ENCODE data around the gene PRKG1.
A peak's percentile ranks its signal among the peaks of the same experiment; 100 is the strongest.
"Not testable (repeated sequence)": the region's sequence is repeated elsewhere in the genome, so short reads cannot be mapped to it uniquely, and the experiment has no call there.

PRKG1 gene

DNA sequence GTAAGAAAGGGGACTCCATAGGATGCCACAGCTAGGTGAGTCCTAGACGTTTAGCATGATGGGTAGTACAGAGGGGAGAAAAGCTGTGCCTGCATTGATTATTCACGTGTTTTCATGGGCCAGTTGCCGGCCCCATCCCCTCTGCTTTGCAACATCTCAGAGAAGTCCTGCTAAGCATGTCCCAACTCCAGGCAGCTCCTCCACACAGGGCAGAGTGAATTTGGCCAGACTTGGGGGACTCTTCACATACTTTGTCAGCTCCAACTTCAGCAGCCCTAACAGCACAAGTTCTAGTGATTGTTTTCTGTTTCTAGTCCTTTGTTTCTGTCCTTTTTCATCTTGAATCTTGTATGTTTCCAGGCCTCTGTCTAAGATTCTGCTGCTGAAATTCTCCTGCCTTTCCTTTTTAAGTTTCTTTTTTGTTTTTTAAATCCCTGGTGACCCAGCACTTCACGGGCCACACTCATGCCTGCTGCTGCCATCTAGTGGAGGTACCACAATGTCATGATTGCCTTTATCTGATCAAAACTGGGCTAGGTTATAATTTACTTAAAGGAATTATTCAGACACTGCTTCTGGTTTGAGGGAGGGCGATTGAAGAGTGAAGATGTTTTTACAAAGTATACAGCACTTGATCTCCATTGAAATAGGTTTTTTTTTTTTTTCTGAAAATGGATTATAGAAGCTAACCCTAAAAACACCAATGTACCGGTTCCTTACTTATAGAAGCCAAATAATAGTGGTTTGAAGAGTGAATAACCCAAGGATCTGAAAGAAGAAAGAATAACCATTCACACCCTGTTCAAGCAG lies 348.2 kb downstream of the PRKG1 start:
- peak in 19 of 51 donors; percentile 1 to 43 (median 19) for DNase-seq

DNA sequence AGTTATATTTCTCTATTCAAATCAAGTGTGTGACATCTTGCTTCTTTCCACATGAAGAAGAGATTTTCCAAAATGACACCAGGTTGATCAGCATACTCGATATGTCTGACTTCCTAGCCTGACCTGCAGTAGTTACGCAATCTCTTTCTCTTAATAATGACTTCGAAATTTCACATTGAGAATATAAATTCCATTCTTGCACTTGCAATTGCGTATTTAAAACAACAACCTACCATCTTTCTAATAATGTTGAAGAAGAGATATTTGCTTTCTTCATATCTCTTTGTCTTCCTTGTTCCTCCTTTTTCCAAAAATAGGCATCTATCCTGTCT lies 348.8 kb downstream of the PRKG1 start:
- no peak for DNase-seq

DNA sequence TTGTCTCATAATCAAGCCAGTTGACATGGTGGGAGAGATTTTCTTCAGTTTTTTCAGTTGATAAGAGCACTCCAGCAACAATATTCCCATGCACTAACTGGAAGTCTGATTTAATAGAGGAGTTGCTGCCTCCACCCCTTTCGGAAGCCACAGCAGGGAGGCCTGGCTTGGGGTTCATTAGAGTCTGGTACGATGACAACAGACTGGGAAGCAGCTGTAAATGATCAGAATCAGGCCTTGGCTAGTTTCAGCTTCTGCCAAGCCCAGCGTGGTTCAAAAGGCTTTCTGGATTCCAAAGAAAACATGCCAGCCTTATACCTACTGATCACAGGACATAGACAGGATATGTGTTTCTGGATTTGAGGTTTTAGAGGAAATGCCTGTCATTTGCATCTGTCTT lies 351.1 kb downstream of the PRKG1 start:
- no peak for DNase-seq

DNA sequence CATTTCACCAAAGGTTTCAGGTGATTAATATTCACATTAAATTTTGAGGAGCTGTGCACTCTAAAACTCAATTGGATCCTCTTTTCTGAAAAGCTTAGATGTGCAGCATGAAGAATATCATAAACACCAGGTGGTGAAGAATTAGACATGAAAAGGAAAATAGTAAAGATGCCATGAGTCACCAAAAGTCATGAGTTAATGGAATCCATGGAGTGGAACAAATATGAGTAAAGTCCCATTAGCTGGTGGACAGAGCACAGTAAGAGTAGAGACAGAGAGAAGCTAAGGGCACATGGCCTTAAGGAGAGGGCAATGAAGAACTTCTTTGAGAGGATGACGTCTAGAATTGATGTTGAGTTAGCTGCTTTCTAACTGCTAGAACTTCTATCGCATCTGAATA lies 353.5 kb downstream of the PRKG1 start:
- no peak for DNase-seq

DNA sequence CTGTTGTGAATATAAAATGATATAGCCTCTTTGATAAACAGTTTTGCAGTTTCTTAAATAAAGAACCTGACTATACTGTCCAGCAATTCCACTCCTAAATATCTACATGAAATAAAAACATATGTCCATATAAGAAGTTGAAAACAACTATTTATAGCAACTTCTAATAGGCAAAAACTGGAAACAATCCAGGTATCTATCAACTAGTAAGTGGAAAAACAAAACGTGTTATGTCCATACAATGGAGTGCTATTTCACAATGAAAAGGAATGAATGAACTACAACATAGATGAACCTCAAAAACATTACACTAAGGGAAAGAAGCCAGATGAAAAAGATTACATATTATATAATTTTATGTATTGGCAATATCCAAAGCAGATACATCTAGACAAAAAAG lies 356.2 kb downstream of the PRKG1 start:
- no peak for DNase-seq

DNA sequence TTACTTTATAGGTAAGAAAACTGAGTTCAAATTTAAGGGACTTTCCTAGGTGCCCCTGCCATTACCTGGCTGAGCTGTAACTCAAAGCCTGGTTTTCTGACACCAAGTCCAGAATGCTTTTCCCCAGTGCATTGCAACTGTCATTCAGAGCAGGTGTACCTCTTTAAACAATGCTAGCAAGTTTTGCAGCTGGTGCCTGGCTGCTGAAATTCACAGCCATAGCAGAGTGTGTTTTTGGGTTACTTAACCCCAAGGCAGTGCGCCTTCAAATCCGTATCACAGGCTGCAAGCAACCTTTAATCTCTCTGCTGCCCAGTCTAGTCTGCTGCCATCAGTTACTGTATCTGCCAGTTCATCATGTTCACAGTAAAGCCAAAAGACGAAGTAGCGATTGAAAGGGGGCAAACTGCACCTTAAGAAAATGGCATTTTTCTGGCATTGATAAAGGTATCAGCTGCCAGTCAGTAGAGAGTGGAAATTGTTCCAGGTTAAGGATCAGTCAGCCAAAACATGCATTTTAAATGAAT lies 359.7 kb downstream of the PRKG1 start:
- DNase-seq: no peak

DNA sequence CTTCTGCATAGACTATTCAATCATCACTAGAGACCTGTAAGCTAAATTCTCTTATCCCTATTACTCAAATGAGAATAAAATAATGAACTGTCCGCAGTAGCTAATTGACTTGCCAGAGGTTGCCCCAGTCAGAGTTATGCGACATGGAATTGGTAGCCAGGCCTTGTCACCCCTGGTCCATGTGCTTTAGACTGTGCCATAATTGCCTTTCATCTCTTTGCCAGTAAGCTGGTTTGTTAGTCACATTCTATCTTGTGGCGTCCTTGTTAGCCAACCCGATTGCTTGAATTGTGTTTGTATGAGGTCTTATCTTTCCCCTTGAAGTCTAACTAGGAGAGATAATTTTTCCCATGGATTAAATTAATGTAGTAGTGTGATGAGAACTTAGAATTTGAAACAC lies 362.5 kb downstream of the PRKG1 start:
- DNase-seq: no peak

DNA sequence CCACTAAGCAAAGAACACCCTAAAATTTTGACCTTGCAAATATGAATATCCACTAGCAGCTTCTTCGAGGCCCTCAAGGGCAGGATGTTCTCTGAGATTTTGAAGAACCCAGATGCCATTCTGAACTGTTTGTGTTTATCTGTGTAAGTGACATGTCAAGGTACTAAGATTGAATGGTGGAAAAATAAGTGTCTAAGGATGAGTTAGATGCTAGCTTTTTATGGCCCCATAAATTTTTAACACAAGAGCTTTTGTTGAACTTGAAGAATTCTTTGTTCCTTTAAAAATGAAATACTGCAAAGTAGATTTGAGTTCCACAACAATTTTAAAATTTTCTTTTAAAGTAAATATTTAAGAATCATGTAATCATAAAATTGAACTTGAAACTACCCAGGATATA lies 365.4 kb downstream of the PRKG1 start:
- no peak for DNase-seq

DNA sequence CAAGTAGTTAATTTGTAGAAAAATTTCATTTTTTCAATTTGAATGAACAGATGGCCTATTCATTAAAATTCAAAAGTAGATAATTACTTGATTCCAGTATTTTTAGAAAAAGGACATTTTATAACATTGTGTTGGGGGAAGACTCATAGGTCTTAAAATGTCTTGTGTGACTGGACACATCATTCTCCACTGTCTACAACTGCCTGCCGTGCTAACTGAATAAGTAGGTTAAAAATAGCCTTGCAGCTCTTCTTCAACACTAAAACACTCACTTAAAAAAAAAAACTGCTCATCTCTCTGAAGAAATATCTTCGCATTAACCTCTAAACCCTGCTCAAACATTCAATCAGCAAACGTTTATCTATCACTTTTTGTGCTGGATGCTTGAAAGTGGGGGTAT lies 371.3 kb downstream of the PRKG1 start:
- no peak for DNase-seq

DNA sequence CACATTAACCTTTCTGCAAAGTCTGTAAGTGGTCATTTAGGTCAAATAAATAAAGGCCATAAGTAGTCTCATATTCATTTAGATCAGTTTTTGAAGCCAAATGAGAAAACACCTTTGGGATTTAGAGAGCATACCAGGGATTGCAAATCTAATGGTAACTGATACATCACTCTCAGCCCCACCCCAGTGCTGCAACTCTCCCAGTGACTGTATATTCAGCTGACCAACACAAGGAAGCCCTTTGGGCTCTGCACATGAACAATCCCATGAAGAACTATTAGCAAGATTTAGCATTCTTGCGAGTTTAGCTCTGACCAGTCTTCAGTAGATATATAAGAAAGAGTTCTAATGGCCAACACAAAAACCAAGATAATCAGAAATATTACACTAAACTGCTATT lies 372.8 kb downstream of the PRKG1 start:
- DNase-seq: no peak

DNA sequence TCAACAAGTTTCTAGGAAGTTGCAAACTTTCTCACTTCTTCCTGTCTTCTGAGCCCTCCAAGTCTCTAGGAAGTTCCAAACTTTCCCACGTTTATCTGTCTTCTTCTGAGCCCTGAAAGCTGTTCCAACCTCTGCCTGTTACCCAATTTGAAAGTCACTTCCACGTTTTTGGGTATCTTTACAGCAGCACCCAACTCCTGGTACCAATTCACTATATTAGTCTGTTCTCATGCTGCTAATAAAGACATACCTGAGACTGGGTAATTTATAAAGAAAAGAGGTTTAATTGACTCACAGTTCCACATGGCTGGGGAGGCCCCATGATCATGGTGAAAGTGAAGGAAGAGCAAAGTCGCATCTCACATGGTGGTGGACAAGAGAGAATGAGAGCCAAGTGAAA lies 381.5 kb downstream of the PRKG1 start:
- not testable (repeated sequence) for DNase-seq

DNA sequence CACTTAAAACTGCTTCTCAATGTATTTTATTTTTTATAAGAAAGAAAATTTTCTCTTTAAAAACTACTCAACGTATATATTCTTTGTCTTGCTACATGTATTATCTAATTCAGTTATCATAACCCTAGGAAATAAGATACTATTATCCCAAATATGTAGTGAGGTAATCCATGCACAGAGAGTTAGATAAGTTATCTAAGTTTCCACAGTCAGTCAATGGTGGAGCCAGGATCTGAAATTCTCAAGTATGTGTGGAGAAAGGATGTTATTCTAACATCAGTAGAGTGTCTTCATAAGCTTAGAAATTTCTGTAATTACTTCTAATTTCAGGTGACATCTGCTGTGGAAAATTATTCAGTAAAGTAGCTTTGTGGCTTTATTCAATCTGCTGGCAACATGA lies 385.2 kb downstream of the PRKG1 start:
- no peak for DNase-seq

DNA sequence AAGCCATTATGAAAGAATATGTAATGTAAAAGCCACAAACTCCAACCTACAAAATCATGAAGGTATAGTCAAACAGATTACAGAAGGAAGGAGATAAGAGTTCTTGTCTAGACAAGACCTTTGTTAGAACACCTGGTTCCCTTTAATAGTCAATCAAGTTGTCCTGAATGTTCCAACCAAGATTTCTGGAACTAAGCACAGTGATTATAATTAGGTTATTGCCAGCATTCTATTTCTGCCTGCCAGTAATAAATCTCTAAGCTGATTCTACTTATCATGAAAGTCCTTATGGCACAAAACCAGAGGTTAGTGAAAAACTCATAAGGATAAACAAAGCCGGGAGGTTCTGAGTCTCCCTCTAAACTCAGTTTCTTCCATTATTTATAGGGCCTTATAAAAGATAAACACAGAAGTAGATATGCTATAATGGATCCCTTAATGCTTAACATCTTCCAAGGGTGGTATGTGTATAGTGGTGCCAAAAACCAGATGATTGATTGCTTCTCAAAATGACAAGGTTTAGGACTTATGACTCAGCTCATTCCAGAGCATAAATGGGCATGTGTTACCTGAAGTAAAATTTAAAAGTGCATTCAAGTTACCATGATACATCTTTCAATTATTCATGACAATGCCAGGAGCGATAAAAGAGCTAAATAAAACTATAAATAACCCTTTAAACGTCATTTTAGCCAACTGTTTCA lies 387.9 kb downstream of the PRKG1 start:
- DNase-seq: no peak

DNA sequence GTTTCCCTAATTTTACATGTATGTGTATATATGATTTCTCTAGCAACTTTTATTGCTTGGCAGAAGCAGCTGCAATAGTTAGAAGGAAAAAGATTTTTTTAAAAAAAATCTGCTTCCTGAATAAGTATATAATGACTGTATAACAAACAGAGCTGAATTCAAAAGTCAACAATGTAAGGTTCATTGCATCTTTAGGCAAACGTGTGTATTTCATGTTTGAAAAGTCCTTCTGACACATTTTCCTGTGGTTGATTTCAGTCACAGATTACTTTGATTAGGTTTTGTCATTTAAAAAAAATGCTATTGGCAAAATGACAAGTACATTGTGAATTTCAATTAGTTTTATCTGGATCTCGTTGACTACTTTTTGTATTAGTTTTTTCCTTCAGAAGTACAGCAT lies 394.1 kb downstream of the PRKG1 start:
- no peak for DNase-seq

DNA sequence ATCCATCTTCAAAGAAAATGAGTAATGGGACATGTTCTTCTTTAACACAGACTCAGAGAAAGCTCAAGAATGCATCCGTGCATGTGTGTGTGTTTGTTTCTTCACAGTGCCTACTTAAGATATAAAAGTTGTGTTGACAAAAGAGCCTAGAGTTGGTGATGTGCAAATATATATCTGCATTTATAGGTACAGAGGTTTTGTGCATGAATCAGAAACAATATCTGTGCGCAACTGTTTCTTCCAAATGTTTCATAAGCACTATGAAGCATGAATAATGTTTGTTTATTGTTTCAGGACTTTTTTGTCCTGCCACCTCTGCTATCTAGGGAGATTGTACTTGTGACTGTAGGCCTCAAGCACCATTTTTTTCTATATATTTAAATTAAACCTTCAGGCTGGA lies 395.4 kb downstream of the PRKG1 start:
- DNase-seq: no peak

DNA sequence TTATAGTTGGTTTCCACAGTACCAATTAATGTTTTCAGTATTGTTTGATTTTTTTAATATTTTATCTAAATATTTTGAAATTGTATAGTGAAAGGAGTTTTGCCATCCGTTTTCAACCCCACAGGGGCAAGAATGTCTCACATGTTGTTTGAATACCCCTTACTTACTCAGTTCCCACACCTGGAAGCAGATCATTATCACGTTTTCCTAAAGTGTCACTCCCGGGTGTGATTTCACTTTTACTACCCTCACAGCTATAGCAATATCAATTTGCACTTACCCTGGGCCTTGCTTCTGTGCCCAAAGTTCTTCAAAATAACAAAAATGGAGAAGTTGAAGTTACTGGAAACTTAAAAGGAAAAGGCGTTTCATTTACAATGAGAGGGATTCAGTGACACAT lies 397.0 kb downstream of the PRKG1 start:
- no peak for DNase-seq

DNA sequence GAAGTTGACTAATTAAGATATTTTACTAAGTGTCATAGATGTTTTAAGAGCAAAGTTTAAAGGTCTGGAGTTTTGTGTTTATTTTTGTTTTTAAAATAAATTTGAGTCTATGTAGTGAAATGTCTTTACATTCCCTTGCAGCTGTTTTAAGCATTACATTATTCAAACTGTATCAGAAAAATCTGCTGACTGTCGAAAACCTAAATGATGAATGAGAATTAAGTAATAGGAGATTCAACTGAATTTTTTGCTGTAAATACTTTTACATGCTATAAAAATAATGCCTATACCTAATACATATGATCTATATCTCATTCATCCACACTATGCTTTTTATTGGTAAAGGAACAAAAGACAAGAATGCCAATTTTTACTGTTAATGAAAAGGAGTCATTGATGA lies 397.9 kb downstream of the PRKG1 start:
- no peak for DNase-seq

DNA sequence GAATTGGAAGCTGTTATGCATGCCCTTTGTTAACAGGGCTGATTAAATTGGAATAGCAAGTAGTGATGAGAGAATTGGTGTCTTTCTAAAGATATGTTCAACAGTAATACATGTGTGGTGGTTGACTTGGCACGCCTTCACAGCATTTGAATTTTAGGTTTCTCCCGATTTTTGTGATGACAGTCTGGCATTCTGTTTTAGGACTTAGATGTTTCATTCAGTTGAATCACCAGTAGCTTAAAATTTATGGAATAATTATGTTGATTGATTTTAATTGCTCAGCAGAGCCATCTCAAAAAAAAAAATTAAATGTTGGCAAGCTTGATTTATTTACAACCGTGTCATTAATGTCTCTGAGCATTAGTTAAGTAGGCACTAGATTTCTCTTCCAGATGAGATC lies 405.4 kb downstream of the PRKG1 start:
- DNase-seq: no peak

DNA sequence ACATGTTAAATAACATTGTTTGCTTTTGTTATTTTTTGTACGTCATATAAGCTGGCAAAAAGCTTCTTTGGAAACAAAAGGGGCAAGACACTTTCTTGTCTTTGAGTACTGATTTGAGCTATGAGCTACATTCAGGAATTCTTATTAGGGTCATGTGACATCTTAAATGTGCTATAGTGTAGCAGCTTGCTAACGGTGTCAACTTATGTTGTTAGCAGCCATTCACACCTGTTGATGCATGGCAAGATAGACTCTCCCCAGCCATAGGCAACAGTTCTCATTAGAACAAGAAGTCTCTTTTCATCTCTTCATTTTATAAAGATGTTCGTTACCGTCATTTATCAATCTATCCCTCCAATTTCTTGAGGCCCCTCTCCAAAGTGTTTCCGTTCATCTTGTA lies 411.4 kb downstream of the PRKG1 start:
- DNase-seq: no peak

DNA sequence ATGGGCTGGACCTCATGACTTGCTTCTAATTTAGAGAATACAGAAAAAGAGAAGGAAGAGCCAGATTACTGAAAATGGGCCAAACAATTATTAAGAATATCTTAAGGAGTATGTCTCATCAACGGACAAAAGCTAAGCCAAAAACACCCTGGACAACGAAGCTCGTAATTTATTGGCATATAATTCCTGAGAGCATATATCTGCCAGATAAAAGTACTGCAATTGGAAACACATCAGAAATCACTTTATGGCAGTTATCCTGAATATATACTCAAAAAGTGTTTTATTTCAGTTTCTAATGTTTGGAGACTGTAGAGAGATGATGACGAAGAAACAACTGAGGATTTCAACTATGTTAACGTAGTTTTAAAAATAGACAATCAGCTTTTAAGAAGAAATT lies 413.3 kb downstream of the PRKG1 start:
- DNase-seq: no peak

DNA sequence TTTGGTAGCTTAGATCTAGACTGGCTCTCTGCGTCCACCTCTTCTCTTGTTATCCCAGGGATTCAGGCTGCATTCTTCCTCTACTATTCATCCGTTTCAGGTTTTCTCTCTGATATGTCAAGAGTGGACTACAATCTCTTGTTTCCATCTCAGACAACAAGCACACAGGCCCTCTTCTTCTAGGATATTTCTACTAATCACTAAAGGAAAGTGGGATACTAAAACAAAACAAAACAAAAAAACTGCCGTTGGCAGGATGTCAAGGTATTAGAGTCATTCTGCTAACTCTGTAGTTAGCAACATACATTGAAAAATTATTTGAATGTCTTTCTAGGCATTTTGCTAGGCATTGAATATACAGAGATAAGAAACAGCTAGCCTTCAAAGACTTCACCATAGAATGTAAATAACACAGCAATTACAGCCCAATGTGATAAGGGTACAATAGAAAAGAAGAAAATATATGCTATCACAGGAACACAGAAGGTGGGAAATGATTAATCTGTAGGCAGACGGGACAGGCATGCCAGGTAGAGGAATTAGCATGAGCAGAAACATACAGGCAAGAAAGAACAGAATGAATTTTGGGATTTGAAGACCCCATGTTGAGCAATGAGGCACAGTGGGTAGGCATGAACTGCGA lies 414.6 kb downstream of the PRKG1 start:
- DNase-seq: no peak

DNA sequence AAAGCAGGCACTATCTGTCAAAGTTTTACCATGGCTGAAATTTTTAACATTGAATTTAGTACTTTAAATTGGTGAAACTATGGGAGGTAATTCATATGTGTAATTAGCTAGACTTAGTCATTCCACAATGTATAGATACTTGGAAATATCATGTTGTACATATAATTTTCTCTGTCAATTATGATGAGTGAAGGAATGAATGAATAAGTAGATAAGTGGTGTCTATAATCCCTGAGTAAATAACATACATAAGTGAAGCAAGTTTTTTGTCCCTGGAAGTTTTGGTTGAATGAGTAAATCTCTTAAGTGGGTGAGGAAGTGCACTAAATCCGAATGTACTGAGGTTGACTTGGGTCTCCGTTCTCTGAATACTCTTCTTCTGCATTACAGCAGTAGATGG lies 424.1 kb downstream of the PRKG1 start:
- no peak for DNase-seq

DNA sequence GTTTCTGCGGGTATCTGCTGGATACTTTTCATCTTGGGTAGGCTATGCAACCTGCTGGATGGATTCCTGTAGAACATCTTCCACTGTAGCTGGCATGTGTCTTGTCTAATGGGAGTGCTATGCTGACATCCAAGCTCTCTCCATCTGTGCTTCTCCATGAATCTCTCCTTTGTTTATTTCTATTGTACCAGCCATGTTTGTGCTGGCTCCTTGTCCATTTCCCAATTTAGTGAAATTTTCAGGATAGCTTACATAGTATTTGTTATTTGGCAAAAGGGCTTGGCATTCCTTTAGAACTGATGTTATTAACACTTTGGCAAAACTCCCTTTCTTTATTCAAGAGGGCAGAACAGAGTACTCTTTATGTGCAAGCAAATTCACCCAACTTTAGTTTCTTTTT lies 427.1 kb downstream of the PRKG1 start:
- peak in 3 of 51 donors; percentile 1 to 11 (median 2) for DNase-seq

Data from hypothalamus (tissue), 51 donors.